Gastroesophageal sphincter (tissue), 3 donors: Measurements from ENCODE around the gene SAA2.
"Not testable (repeated sequence)": the region's sequence is repeated elsewhere in the genome, so short reads cannot be mapped to it uniquely, and the experiment has no call there.

Experiments
- POLR2A ChIP-seq, 2 donors: fragments of 450-650 bp; IDR thresholded peaks; one replicate each; pipeline ENCODE4 v1.6.1; 2017; ENCODE audit warnings: antibody characterized with exemption in 2 of 2, mild to moderate bottlenecking in 2 of 2, moderate library complexity in 1 of 2
- TF ChIP-seq, protein P1 (sequence below), 4 experiments: fragments of 200-600 bp in 2 of 4; fragments of 450-650 bp in 2 of 4; sonication (generic) in 1 of 4; IDR thresholded peaks; one replicate each; pipeline ENCODE4 v1.5.1; 2017 to 2019; ENCODE audit warnings: antibody characterized with exemption in 4 of 4, mild to moderate bottlenecking in 2 of 4, moderate library complexity in 2 of 4

DNA sequence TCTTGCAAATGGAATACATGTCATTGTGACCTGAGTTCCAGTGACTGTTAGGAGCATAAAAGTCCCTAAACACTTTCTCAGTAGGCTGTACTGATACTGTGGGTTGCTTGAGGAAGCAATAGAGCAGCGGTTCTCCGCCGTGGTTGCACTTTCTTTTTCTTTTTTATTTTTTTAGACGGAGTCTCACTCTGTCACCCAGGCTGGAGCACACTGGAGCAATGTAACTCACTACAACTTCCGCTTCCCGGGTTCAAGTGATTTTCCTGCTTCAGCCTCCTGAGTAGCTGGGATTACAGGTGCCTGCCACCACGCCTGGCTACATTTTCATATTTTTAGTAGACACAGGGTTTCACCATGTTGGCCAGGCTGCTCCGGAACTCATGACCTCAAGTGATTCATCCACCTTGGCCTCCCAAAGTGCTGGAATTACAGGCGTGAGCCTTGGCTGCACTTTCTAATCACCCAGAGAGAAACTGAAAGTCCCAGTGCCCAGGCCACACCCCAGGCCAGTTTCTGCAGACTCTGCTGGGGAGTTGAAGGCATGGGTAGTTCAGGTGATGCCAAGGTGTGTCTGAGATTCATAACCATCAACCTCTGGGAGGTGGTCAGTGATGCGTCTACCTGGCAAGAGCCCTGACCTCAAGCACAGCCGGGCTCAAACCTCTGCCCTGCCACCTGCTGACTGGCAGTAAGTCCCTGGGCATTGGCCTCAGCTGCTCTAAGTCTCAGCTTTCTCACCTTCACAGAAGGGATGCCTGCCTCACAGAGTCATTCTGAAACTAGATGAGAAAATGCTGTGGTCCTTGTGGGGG lies 1.9 kb downstream of the SAA2 start:
- not testable (repeated sequence) for TF ChIP-seq POLR2A (IDR thresholded peaks at IDR 0.05)
- TF ChIP-seq, protein P1, sequence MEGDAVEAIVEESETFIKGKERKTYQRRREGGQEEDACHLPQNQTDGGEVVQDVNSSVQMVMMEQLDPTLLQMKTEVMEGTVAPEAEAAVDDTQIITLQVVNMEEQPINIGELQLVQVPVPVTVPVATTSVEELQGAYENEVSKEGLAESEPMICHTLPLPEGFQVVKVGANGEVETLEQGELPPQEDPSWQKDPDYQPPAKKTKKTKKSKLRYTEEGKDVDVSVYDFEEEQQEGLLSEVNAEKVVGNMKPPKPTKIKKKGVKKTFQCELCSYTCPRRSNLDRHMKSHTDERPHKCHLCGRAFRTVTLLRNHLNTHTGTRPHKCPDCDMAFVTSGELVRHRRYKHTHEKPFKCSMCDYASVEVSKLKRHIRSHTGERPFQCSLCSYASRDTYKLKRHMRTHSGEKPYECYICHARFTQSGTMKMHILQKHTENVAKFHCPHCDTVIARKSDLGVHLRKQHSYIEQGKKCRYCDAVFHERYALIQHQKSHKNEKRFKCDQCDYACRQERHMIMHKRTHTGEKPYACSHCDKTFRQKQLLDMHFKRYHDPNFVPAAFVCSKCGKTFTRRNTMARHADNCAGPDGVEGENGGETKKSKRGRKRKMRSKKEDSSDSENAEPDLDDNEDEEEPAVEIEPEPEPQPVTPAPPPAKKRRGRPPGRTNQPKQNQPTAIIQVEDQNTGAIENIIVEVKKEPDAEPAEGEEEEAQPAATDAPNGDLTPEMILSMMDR (IDR thresholded peaks at IDR 0.05) = not testable (repeated sequence)
